Measurements from ENCODE around the gene ARL6IP5. TPM values are rescaled to one million over a fixed set of nuclear protein-coding genes. Genes with fewer than 3 reads are reported as not detected.

Gene ARL6IP5
- total RNA-seq, 4 donors from 2014 or later = 51.0 to 92.5 (median 82.4) TPM

- no peak for DNase-seq
- Histone ChIP-seq H3K4me1 (no peaks in the 10 kb centered on the region), H3K27ac (no peak overlapping the region), H3K4me3 (no peak overlapping the region), H3K36me3 (no peaks in the 10 kb centered on the region), H3K27me3 (no peaks in the 10 kb centered on the region), H3K9me3 (no peaks in the 10 kb centered on the region)
- TF ChIP-seq POLR2A (IDR thresholded peaks at IDR 0.05) (no peak), CTCF (IDR thresholded peaks at IDR 0.05) (no peak)
Measured at GRCh38 chr3:69126216-69126615, 41.5 kb downstream of the ARL6IP5 start.

- Histone ChIP-seq H3K27me3 (no peaks in the 10 kb centered on the region), H3K9me3 (no peaks in the 10 kb centered on the region), H3K4me1 (no peaks in the 10 kb centered on the region), H3K4me3 (no peak overlapping the region), H3K36me3 (no peaks in the 10 kb centered on the region), H3K27ac (no peak overlapping the region)
- peak in 1 of 3 donors; percentile 55 for DNase-seq
- TF ChIP-seq POLR2A (IDR thresholded peaks at IDR 0.05) (no peak), CTCF (IDR thresholded peaks at IDR 0.05) (no peak)
Measured at GRCh38 chr3:69126999-69127398, 42.3 kb downstream of the ARL6IP5 start.

- Histone ChIP-seq H3K36me3 (no peaks in the 10 kb centered on the region), H3K27ac (no peak overlapping the region), H3K9me3 (no peaks in the 10 kb centered on the region), H3K4me3 (no peak overlapping the region), H3K4me1 (no peaks in the 10 kb centered on the region), H3K27me3 (no peaks in the 10 kb centered on the region)
- no peak for TF ChIP-seq POLR2A (IDR thresholded peaks at IDR 0.05)
- TF ChIP-seq CTCF (IDR thresholded peaks at IDR 0.05) = no peak
- no peak for DNase-seq
Measured at GRCh38 chr3:69128509-69128908, 43.8 kb downstream of the ARL6IP5 start.

- TF ChIP-seq CTCF (IDR thresholded peaks at IDR 0.05) (no peak), POLR2A (IDR thresholded peaks at IDR 0.05) (no peak)
- H3K9me3 ChIP-seq = no peaks in the 10 kb centered on the region
- no peak overlapping the region for H3K4me3 ChIP-seq
- H3K4me1 ChIP-seq = no peaks in the 10 kb centered on the region
- no peaks in the 10 kb centered on the region for H3K27me3 ChIP-seq
- no peak for DNase-seq
- H3K36me3 ChIP-seq = no peaks in the 10 kb centered on the region
- H3K27ac ChIP-seq = no peak overlapping the region
Measured at GRCh38 chr3:69129531-69129930, 44.8 kb downstream of the ARL6IP5 start.

GRCh38 chr3:69130689-69131088, 46.0 kb downstream of the ARL6IP5 start:
- Histone ChIP-seq H3K36me3 (no peaks in the 10 kb centered on the region), H3K4me1 (no peaks in the 10 kb centered on the region), H3K4me3 (no peak overlapping the region), H3K27me3 (no peaks in the 10 kb centered on the region), H3K27ac (no peak overlapping the region), H3K9me3 (no peaks in the 10 kb centered on the region)
- no peak for DNase-seq
- TF ChIP-seq POLR2A (IDR thresholded peaks at IDR 0.05) = no peak
- no peak for TF ChIP-seq CTCF (IDR thresholded peaks at IDR 0.05)

- H3K36me3 ChIP-seq = no peaks in the 10 kb centered on the region
- no peak overlapping the region for H3K4me3 ChIP-seq
- H3K27me3 ChIP-seq = no peaks in the 10 kb centered on the region
- no peak for TF ChIP-seq POLR2A (IDR thresholded peaks at IDR 0.05)
- no peak for TF ChIP-seq CTCF (IDR thresholded peaks at IDR 0.05)
- H3K4me1 ChIP-seq = no peaks in the 10 kb centered on the region
- no peak for DNase-seq
- H3K9me3 ChIP-seq = no peaks in the 10 kb centered on the region
- H3K27ac ChIP-seq = no peak overlapping the region
Measured at GRCh38 chr3:69137005-69137404, 52.3 kb downstream of the ARL6IP5 start.
